Hepatocyte (in vitro differentiated cells): ENCODE data around the gene COMP.
"Not testable (repeated sequence)": the region's sequence is repeated elsewhere in the genome, so short reads cannot be mapped to it uniquely, and the experiment has no call there.

ENCODE experiments used
- EZH2 ChIP-seq: fragments of 200-600 bp; sonication (generic); IDR thresholded peaks from 2 replicates; pipeline ENCODE4 v1.6.1; 2016; ENCODE audit warnings: antibody characterized with exemption, mild to moderate bottlenecking, borderline replicate concordance
- EZH2phosphoT487 ChIP-seq: fragments of 200-600 bp; sonication (generic); IDR thresholded peaks from one replicate; pipeline ENCODE4 v1.6.1; 2018; ENCODE audit warnings: antibody characterized with exemption, mild to moderate bottlenecking, low read depth, moderate library complexity; ENCODE audit not compliant: unreplicated experiment, severe bottlenecking
- TF ChIP-seq, protein P1 (sequence below): fragments of 200-600 bp; sonication (generic); IDR thresholded peaks from 2 replicates; pipeline ENCODE4 v1.5.1; 2016; ENCODE audit warnings: antibody characterized with exemption, mild to moderate bottlenecking; ENCODE audit not compliant: poor library complexity

DNA sequence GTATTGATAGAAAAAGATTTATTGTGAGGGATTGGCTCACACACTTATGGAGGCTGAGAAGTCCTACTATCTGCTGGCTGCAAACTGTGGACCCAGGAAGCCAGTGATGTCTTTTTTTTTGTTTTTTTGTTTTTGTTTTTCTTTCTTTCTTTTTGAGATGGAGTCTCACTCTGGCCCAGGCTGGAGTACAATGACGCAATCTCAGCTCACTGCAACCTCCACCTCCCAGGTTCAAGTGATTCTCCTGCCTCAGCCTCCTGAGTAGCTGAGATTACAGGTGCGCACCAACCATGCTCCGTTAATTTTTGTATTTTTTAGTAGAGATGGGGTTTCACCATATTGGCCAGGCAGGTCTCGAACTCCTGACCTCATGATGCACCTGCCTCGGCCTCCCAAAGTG lies 20.5 kb upstream of the COMP start:
- TF ChIP-seq EZH2phosphoT487, EZH2: not testable (repeated sequence)
- TF ChIP-seq, protein P1, sequence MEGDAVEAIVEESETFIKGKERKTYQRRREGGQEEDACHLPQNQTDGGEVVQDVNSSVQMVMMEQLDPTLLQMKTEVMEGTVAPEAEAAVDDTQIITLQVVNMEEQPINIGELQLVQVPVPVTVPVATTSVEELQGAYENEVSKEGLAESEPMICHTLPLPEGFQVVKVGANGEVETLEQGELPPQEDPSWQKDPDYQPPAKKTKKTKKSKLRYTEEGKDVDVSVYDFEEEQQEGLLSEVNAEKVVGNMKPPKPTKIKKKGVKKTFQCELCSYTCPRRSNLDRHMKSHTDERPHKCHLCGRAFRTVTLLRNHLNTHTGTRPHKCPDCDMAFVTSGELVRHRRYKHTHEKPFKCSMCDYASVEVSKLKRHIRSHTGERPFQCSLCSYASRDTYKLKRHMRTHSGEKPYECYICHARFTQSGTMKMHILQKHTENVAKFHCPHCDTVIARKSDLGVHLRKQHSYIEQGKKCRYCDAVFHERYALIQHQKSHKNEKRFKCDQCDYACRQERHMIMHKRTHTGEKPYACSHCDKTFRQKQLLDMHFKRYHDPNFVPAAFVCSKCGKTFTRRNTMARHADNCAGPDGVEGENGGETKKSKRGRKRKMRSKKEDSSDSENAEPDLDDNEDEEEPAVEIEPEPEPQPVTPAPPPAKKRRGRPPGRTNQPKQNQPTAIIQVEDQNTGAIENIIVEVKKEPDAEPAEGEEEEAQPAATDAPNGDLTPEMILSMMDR = not testable (repeated sequence)
